ENCODE measurements around the gene PRKD3.

DNA sequence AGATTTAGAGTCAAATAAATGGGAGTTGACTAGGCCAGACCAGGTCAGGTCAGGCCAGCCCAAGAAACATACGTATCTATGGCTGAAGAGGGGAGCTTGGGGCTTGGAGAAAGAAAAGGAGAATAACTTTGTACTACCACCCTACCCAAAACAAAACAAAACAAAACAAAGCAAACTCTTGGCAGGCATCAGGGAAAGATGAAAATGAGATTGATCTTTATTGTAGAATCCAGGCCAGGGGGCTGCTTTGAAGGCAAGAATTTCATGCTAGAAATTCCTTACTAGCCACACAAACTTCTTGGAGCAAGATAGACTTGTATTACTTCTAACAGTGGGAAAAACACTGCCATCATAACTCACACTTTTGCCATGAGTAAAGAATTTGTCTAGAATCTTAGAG lies 46.0 kb upstream of the PRKD3 start:
- no peak for TF ChIP-seq EP300 (IDR thresholded peaks at IDR 0.05)
- TF ChIP-seq, protein P1, sequence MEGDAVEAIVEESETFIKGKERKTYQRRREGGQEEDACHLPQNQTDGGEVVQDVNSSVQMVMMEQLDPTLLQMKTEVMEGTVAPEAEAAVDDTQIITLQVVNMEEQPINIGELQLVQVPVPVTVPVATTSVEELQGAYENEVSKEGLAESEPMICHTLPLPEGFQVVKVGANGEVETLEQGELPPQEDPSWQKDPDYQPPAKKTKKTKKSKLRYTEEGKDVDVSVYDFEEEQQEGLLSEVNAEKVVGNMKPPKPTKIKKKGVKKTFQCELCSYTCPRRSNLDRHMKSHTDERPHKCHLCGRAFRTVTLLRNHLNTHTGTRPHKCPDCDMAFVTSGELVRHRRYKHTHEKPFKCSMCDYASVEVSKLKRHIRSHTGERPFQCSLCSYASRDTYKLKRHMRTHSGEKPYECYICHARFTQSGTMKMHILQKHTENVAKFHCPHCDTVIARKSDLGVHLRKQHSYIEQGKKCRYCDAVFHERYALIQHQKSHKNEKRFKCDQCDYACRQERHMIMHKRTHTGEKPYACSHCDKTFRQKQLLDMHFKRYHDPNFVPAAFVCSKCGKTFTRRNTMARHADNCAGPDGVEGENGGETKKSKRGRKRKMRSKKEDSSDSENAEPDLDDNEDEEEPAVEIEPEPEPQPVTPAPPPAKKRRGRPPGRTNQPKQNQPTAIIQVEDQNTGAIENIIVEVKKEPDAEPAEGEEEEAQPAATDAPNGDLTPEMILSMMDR (IDR thresholded peaks at IDR 0.05), result no peak

Measured in esophagus muscularis mucosa (tissue), 3 donors.